ENCODE data around the gene PTDSS2.

Gene PTDSS2

DNA sequence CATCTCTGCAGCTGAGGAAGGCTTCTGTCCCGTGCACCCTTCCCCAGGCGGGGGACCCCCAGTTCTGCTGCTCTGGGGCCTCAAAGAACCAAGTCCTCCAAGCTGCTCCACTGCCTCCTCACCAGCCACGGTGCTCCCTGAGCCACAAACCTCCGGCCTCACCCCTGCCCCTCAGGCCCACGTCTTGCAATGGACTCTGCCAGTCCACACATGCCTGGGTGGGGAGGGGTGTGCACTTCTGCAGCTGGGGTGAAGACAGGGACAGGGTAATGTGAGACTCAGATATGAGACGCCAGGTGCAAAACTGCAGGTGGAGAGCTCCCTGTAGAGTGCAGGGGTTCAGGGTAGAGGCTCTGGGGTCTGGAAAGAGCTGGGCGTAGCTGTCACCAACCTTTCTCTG, 3.2 kb upstream of the PTDSS2 start:
- Histone ChIP-seq H3K4me3 (ENCODE audit: low read depth in 1 of 2, low read length in 2 of 2) (no peak overlapping the region), H3K27me3 (ENCODE audit: control insufficient read depth in 1 of 2, insufficient read depth in 2 of 2, low read length in 2 of 2) (peaks cover 0 to 9% of the 10 kb centered on the region in 2 donors), H3K9me3 (ENCODE audit: low read length) (no peaks in the 10 kb centered on the region), H3K4me1 (ENCODE audit: insufficient read depth, low read length) (peaks cover 23% of the 10 kb centered on the region), H3K36me3 (ENCODE audit: insufficient read depth, low read length) (no peaks in the 10 kb centered on the region), H3K9ac (ENCODE audit: low read length) (no peak overlapping the region), H3K27ac (ENCODE audit: low read depth, low read length) (no peak overlapping the region)

DNA sequence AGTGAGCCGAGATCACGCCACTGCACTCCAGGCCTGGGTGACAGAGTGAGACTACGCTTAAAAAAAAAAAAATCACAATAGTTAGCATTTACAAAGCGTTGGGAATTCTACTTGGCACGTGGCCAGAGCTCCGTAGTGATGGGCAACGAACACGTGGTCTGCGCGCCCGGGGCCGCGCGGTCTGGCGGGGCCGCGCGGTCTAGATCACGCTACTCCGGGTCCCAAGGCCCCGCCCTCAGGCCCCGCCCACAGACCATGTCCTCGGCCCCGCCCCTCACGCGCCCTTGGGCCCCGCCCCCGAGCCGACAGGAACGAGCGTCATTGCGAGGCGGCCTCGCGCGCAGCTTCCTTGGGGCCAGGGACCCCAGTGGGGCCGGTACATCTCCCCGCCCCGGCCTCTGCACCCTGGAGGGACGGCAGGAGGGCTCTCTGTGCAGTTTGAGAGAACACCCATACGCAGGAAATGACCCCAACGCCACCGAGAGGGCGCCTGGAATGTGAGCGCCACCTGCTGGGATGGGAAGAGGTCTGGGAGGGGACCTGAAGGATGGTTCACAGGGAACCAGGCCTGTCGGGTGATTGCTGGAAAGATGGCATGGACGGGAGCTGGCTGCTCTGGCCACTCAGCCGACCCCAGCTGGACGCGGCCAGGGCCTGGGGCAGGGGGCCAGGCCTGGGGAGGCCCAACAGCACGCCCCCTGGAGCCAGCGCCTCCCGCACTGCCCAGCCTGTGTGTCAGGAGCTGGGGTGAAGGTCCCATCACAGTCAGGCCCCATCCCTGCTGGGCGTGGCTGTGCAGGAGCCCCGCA, 2.0 kb upstream of the PTDSS2 start:
- Histone ChIP-seq H3K27ac (ENCODE audit: low read depth, low read length) (peak overlapping the region; percentile 84), H3K36me3 (ENCODE audit: insufficient read depth, low read length) (peaks cover 2% of the 10 kb centered on the region), H3K9ac (ENCODE audit: low read length) (peak overlapping the region; percentile 9), H3K9me3 (ENCODE audit: low read length) (no peaks in the 10 kb centered on the region), H3K4me1 (ENCODE audit: insufficient read depth, low read length) (peaks cover 26% of the 10 kb centered on the region), H3K27me3 (ENCODE audit: control insufficient read depth in 1 of 2, insufficient read depth in 2 of 2, low read length in 2 of 2) (peaks cover 0 to 4% of the 10 kb centered on the region in 2 donors), H3K4me3 (ENCODE audit: low read depth in 1 of 2, low read length in 2 of 2) (peak overlapping the region; percentile 48 to 73)

DNA sequence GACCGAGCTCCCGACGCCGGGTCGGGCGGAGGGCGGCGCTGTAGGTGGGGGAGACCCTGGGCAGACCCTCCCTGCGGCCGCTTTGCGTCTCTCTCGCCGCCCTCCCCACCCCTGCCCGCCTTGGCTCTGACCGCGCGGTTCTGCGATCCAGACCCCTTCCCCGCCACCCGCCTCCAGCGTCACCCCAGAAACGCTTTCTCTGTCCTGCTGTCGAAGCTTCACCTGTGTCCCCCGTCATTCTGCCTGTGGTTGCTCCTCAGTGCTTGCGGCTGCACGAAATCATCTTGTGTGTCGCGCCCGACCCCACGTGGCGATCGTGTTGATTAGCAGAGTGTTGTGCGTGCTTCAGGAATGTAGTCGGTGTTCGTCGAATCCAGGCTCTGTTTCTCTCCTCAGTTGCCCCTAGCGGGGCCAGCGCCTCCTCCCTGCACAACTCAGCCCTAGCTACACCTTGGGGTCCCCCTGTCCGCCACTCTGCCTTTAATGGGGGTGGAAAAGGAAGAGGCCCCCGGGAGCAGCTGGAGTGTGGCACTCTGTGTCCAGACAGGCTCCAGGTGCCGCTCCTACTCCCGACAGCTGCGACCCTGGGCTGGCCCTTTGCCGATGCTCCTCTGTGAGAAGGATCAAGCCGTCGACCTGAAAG, 851 bp downstream of the PTDSS2 start:
- Histone ChIP-seq H3K9me3 (ENCODE audit: low read length) (no peaks in the 10 kb centered on the region), H3K4me3 (ENCODE audit: low read depth in 1 of 2, low read length in 2 of 2) (peak overlapping the region; percentile 78 to 82), H3K27ac (ENCODE audit: low read depth, low read length) (peak overlapping the region; percentile 74), H3K9ac (ENCODE audit: low read length) (peak overlapping the region; percentile 39), H3K4me1 (ENCODE audit: insufficient read depth, low read length) (peaks cover 26% of the 10 kb centered on the region), H3K36me3 (ENCODE audit: insufficient read depth, low read length) (peaks cover 15% of the 10 kb centered on the region), H3K27me3 (ENCODE audit: control insufficient read depth in 1 of 2, insufficient read depth in 2 of 2, low read length in 2 of 2) (peaks cover 0 to 2% of the 10 kb centered on the region in 2 donors)

DNA sequence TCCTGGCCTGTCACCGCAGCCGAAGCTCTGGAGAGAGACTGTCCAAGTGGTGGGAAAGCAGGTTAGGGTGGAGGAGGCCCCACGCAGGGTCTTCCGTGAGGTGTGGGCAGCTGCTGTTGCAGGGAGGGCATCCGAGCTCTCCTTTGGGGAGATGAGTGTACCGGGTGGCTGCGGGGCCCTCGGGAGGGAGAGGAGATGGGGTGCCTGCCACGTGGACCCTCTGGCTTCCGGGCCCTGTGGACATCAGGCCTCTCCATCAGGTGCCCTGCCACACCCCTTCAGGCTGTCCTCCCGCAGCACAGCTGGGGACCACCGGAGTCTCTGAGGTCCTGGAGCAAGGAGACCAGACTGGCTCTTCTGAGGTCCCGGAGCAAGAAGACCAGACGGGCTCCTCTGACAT, 1.7 kb downstream of the PTDSS2 start:
- H3K9ac ChIP-seq (ENCODE audit: low read length), result peak overlapping the region; percentile 39
- peaks cover 26% of the 10 kb centered on the region for H3K4me1 ChIP-seq (ENCODE audit: insufficient read depth, low read length)
- H3K4me3 ChIP-seq (ENCODE audit: low read depth in 1 of 2, low read length in 2 of 2), result peak overlapping the region in 1 of 2 donors; percentile 78
- H3K36me3 ChIP-seq (ENCODE audit: insufficient read depth, low read length), result peaks cover 15% of the 10 kb centered on the region
- H3K27ac ChIP-seq (ENCODE audit: low read depth, low read length), result no peak overlapping the region
- H3K27me3 ChIP-seq (ENCODE audit: control insufficient read depth in 1 of 2, insufficient read depth in 2 of 2, low read length in 2 of 2), result no peaks in the 10 kb centered on the region
- no peaks in the 10 kb centered on the region for H3K9me3 ChIP-seq (ENCODE audit: low read length)

GRCh38 chr11:452203-452744, 2.2 kb downstream of the PTDSS2 start:
- Histone ChIP-seq H3K27ac (ENCODE audit: low read depth, low read length) (no peak overlapping the region), H3K4me3 (ENCODE audit: low read depth in 1 of 2, low read length in 2 of 2) (no peak overlapping the region), H3K36me3 (ENCODE audit: insufficient read depth, low read length) (peaks cover 15% of the 10 kb centered on the region), H3K27me3 (ENCODE audit: control insufficient read depth in 1 of 2, insufficient read depth in 2 of 2, low read length in 2 of 2) (no peaks in the 10 kb centered on the region), H3K4me1 (ENCODE audit: insufficient read depth, low read length) (peaks cover 26% of the 10 kb centered on the region), H3K9me3 (ENCODE audit: low read length) (no peaks in the 10 kb centered on the region), H3K9ac (ENCODE audit: low read length) (no peak overlapping the region)

- no peak overlapping the region for H3K27ac ChIP-seq (ENCODE audit: low read depth, low read length)
These were observed 2.9 kb downstream of the PTDSS2 start for GRCh38 chr11:452916-453527.

DNA sequence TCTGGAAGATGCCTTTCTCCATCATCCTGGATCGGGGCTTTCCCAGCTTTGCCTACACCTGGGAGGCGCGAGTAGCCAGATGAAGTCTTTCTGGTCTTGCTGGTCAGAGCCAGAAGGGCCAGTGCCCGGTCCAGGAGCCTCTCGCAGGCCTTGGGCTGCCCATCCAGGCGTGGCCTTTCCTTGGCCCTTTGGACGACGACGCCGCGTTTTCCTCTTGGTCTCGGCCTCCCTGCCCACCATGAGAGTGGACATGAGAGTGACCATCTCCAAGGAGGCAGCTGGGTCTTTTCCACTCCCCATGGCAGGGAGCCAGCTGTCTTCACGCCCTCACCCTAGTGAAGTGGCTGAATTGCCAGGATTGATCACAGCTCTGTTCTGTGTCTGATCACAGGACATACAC, 3.5 kb downstream of the PTDSS2 start:
- H3K9ac ChIP-seq (ENCODE audit: low read length), result no peak overlapping the region
- no peak overlapping the region for H3K4me3 ChIP-seq (ENCODE audit: low read depth in 1 of 2, low read length in 2 of 2)
- peaks cover 24% of the 10 kb centered on the region for H3K4me1 ChIP-seq (ENCODE audit: insufficient read depth, low read length)
- H3K27me3 ChIP-seq (ENCODE audit: control insufficient read depth in 1 of 2, insufficient read depth in 2 of 2, low read length in 2 of 2), result no peaks in the 10 kb centered on the region
- H3K36me3 ChIP-seq (ENCODE audit: insufficient read depth, low read length), result peaks cover 15% of the 10 kb centered on the region
- H3K27ac ChIP-seq (ENCODE audit: low read depth, low read length), result no peak overlapping the region
- no peaks in the 10 kb centered on the region for H3K9me3 ChIP-seq (ENCODE audit: low read length)

More at GRCh38 chr11:452916-453527, 2.9 kb downstream of the PTDSS2 start:
- Histone ChIP-seq H3K4me1 (ENCODE audit: insufficient read depth, low read length) (peaks cover 26% of the 10 kb centered on the region), H3K27me3 (ENCODE audit: control insufficient read depth in 1 of 2, insufficient read depth in 2 of 2, low read length in 2 of 2) (no peaks in the 10 kb centered on the region), H3K4me3 (ENCODE audit: low read depth in 1 of 2, low read length in 2 of 2) (no peak overlapping the region), H3K36me3 (ENCODE audit: insufficient read depth, low read length) (peaks cover 15% of the 10 kb centered on the region), H3K9ac (ENCODE audit: low read length) (no peak overlapping the region), H3K9me3 (ENCODE audit: low read length) (no peaks in the 10 kb centered on the region)

DNA sequence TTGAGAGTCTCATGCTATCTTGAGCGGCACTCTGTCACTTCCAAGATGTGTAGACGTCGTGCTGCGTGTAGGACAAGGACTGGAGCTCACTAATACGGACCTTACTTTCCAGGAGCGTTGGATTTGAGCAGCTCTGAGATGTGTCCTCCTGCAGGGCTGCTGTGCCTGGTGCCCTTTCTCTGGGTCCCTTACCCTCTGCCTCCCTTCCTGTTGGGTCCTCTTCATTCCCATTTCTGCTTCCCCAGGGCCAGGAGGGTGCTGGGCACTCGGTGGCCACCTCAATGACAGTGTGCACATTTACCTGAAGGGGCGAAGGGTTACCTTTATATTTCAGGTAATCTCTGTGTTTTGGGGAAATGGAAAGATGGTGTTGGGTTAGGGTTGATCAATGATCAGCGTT, 4.0 kb downstream of the PTDSS2 start:
- peaks cover 20% of the 10 kb centered on the region for H3K4me1 ChIP-seq (ENCODE audit: insufficient read depth, low read length)
- H3K9ac ChIP-seq (ENCODE audit: low read length), result no peak overlapping the region
- peaks cover 15% of the 10 kb centered on the region for H3K36me3 ChIP-seq (ENCODE audit: insufficient read depth, low read length)
- no peaks in the 10 kb centered on the region for H3K27me3 ChIP-seq (ENCODE audit: control insufficient read depth in 1 of 2, insufficient read depth in 2 of 2, low read length in 2 of 2)
- H3K27ac ChIP-seq (ENCODE audit: low read depth, low read length), result no peak overlapping the region
- H3K4me3 ChIP-seq (ENCODE audit: low read depth in 1 of 2, low read length in 2 of 2), result no peak overlapping the region
- H3K9me3 ChIP-seq (ENCODE audit: low read length), result no peaks in the 10 kb centered on the region

- H3K9me3 ChIP-seq (ENCODE audit: low read length), result no peaks in the 10 kb centered on the region
- peaks cover 14% of the 10 kb centered on the region for H3K4me1 ChIP-seq (ENCODE audit: insufficient read depth, low read length)
- no peak overlapping the region for H3K9ac ChIP-seq (ENCODE audit: low read length)
- H3K36me3 ChIP-seq (ENCODE audit: insufficient read depth, low read length), result peaks cover 15% of the 10 kb centered on the region
- H3K27ac ChIP-seq (ENCODE audit: low read depth, low read length), result no peak overlapping the region
- no peaks in the 10 kb centered on the region for H3K27me3 ChIP-seq (ENCODE audit: control insufficient read depth in 1 of 2, insufficient read depth in 2 of 2, low read length in 2 of 2)
- H3K4me3 ChIP-seq (ENCODE audit: low read depth in 1 of 2, low read length in 2 of 2), result no peak overlapping the region
These were observed 4.9 kb downstream of the PTDSS2 start for GRCh38 chr11:454801-455565.

- peaks cover 16% of the 10 kb centered on the region for H3K36me3 ChIP-seq (ENCODE audit: insufficient read depth, low read length)
- H3K4me1 ChIP-seq (ENCODE audit: insufficient read depth, low read length), result peaks cover 14% of the 10 kb centered on the region
- H3K27me3 ChIP-seq (ENCODE audit: control insufficient read depth in 1 of 2, insufficient read depth in 2 of 2, low read length in 2 of 2), result no peaks in the 10 kb centered on the region
- no peak overlapping the region for H3K4me3 ChIP-seq (ENCODE audit: low read depth in 1 of 2, low read length in 2 of 2)
- no peak overlapping the region for H3K27ac ChIP-seq (ENCODE audit: low read depth, low read length)
- no peaks in the 10 kb centered on the region for H3K9me3 ChIP-seq (ENCODE audit: low read length)
- no peak overlapping the region for H3K9ac ChIP-seq (ENCODE audit: low read length)
These were observed 5.6 kb downstream of the PTDSS2 start for GRCh38 chr11:455566-456147.
